Stimulated activated naive CD4-positive, alpha-beta T cell (primary cell): Measurements from ENCODE around the gene CFAP46.
"Not testable (repeated sequence)": the region's sequence is repeated elsewhere in the genome, so short reads cannot be mapped to it uniquely, and the experiment has no call there.

Source experiments
- DNase-seq, 6 experiments: peaks; one replicate each; lab custom pipeline; 2025; lab: John Stamatoyannopoulos, UW

CFAP46 gene

DNA sequence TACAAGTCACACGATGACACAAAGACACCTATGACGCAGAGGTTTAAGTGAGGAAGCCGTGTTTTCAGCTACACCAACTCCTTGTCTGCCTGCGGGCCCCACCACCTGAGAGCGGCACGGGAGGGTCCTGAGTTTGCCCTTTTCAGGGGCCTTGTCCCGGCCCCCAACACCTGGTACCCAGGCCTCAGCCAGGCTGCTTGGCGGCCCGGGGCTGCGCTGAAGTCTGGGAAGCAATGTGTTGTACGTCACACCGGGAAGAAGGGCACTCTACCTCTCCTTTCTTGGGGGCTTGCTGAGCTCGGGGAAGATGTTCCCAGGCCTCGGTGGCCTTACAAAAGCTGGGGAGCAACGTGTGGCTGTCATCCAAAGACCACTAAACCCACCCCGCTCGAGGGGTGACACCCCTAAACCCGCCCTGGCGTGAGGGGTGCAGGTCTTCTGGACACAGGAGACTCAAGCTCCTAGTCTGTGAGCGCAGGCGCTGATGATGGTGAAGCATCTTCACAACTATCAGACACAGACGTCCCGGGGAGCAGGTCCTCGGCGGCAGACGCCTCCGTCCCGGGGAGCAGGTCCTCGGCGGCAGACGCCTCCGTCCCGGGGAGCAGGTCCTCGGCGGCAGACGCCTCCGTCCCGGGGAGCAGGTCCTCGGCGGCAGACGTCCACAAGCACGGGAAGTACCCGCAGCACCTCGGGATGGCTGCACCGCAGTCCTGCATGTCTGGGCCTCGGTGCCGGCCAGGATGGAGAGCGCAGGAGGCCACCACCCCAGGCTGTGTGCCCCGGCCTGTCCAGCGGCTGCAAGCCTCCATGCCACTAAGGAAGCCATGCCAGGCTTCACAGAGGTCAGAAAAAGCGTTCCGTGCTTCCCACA is 15.4 kb downstream of the CFAP46 start:
- DNase-seq, result no peak

DNA sequence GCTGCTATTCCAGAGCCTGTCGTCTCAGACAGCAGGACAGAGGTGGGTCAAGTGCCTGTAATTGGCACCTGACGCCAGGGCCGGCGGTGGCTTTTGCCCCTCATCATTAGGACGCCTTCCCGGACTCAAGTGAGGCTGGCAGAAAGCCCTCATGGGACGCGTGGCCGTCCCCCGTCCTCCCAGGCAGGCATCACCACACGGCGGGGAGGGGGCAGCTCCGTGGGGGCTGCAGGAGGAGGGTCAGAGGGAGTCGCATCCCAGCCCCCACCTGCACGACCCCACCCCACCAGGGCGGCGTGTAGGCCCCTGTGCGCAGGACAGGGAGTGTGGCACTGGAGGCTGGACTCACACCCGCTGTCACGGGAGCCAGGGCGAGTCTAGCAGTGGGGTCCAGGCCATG is 16.3 kb downstream of the CFAP46 start:
- DNase-seq, result no peak

- no peak for DNase-seq
These were observed 16.8 kb downstream of the CFAP46 start for GRCh38 chr10:132925614-132926013.

DNA sequence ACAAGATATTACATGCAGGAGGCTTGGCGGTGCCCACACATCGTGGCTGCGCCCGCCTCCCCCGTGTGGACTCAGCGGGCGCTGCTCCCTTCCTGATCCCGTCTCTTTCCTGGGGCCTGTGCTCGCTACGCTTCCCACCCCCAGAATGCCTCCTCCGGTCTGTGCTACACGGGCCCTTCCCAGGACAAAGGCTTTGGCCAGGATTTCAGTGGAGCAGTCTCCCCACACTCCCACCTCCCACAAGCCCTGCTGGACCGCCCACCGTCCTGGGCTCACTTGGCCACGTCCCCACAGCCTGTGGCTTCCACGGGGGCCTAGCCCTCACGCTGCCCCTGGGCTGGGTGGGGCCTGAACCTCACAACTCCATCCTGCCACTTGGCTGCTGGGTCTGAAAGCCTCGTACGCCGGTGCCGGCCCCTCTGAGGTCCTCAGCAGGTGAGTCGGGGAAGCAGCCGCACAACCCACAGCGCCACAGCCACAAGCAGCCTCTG is 17.3 kb downstream of the CFAP46 start:
- DNase-seq, result no peak

DNA sequence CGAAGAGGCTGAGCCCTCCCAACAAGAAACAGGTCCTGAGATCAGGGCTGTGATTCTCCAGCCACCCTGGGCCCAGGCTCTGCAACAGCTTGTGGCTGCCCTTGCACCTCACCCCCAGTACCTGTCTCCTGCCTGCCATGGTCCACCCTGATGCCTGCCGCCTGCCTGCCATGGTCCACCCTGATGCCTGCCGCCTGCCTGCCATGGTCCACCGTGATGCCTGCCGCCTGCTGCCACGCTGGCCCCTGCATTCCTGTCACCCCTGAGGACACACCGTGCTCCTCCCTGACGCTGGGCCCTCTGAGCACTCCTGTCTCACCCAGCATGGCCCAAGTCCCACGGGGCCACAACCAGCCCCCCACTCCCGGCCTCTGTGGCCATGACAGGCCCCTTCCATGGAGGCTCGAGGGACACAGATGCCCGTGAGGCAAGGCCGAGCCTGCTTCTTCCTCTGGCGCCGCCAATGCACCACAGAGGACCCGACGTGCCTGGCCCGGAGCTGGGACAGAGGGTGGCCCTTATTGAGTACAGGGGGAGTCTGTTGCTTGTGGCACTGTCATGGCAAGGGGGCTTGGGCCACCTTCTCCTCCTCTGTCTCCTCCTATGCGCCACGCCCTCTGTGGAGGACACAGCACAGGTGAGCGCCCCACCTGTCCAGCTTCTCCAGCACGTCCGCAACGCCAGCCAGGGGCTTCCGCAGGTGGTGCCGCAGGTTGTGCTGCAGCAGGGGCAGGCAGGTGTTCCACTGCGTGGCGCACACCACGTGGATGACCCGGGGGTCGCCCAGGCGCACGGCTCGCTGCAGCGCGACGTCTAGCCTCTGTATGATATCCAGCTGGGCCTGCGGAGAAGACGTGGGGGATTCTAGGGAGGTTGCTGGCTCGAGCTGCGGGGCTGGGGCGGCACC is 18.1 kb downstream of the CFAP46 start:
- no peak for DNase-seq

- DNase-seq, result not testable (repeated sequence)
These were observed 19.0 kb downstream of the CFAP46 start for GRCh38 chr10:132923384-132923783.

DNA sequence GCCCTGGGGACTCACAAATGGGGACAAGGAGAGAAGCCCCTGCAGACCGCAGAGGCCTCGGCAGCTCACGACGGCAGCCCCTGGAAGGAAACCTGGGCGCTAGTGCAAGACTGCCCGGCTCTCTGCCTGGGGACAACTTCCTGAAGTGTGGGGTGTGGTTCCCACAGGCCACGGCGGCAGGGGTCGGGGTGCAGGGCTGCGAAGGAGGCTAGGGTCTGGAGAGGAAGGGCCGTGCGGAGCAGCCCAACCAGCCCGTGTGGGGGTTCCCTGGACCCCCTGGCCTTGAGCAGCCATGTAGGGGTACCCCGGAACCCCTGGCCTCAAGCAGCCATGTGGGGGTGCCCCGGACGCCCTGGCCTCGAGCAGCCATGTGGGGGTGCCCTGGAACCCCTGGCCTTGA is 19.5 kb downstream of the CFAP46 start:
- no peak for DNase-seq

DNA sequence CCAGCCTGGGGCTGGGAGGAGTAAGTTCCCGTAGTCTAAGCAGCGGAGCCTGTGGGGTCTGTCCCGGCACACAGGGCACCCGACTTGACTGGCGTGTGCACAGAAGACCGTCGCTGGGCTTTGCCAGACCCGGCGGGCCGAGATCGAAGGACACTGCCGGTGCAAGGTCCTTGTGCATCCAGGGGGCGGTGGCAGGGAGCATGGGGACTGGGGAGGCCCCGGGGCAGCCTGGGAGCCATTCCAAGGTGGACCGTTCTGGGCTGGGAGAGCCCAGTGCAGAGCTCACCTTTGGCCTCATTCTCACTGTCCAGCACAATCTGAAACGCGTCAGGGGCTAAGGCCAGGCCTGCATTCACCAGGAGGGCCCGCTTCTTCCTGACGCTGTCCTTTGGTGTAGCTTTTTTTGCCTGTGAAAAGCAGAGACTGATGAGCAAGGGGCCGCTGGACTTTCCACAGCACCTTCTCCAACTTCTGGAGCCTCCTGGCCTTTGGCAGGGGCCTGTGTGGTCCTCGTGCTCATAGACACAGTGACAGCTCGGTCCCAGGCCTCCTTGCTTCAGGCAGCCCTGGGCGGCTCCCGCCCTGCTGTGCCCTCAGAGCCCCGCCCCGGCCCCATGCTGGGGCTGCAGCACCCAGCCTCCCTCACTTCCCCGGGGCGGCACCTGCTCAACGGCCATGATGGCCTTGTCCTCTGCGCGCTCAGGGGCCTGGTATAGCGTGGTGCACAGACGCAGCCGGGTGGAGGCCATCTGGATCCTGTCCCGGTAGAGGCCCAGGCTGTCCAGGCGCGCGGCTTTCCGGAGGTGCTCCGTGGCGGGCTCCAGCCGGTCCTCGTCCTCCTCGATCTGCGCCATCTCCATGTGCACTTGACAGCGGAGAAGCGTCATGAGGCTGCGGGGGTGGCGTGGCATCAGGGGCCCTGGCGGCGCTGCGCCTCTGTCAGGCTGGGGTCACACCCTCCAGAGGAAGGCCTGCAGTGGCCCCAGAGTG is 20.3 kb downstream of the CFAP46 start:
- no peak for DNase-seq

DNA sequence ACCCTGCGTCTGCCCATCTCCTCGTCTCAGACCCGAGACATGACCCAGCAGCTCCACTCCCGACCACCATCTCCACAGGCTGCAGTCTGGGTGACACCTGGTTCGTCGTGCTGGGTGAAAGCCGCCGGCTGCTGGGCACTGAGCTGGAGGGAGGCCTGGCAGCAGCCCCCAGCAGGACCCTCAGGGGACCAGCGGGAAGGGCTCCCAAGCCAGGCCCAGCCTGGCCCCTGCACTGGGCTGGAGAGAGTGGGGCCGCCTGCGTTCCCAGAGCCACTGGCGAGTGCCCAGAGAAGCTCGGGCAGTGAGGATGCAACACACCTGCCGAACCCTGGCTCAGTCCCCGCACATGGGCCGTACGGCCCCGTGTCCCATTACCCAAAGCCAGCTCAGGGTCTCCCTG is 21.3 kb downstream of the CFAP46 start:
- DNase-seq, result no peak

DNA sequence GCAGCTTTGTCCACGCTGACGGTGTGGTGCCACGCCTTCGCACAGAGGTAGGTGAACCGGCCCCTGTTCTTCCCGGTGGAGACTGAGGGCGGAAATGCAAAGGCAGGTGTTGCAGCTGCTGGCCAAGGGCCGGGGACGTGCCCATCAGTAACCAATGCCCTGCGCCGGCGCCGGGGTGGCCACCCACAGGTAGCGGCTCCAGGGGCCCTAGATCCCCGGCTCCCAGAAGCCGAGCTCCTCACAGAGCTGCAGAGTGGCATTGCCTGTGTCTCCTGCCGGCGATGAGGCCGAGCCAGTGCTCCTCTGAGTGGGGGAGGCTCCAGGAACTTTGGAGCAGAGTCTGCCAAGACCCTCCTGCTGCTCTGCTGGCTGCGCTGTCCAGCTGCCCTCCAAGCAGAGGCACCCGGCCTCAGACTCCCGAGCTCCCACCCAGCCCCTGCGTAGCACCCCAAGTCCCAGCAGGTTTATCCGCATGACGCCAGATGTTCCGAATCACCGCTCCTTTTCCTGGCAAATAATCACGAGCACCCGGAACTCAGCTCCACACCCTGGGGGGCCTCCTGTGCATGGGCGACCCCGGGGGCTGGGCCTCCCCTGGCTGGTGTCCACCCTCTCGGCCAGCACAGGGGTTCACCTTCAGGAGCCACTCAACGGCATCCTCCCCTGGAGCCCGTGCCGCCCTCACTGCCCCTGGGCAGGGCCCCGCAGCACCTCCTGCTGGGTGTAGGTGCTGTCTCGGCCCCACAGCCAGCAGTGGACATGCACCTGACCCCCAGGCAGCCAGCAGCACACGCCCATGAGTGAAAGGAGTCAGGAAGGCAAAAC is 22.1 kb downstream of the CFAP46 start:
- DNase-seq, result no peak

GRCh38 chr10:132919374-132920100 is 22.8 kb downstream of the CFAP46 start:
- no peak for DNase-seq

GRCh38 chr10:132918617-132919373 is 23.6 kb downstream of the CFAP46 start:
- no peak for DNase-seq

GRCh38 chr10:132918264-132918616 is 24.1 kb downstream of the CFAP46 start:
- DNase-seq, result no peak

DNA sequence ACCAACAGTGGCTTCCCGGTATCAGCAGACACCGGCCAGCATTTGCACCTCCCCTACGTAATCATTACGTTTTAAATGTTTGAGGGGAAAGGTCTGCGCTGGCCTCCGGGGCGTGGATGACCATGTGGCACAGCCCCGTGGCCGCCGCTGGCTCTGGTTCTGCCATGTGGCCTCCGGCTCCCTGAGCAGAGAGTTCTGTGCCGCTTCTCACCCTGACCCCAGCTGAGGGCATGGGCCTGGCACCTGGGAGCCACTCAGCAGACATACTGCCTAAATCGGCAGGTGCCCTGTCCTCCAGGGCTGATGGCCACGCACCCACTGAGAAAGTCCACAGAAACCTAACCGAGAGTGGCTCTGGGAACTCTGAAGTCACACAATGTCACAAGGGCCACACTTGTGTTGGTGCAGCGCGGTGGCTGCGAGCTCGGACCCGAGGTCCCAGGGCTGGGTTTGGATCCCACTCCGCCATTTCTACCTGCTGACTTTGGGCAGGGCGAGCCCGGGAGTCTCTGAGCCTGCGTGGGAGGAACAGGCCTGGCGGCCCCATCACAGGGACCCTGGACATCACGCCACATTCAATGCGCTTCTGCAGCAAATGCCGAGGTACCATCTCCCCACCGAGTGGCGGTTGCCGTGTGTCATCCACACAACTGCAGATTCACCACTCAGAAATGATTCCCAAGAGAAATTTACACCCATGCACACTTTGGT is 25.3 kb downstream of the CFAP46 start:
- DNase-seq, result no peak

DNA sequence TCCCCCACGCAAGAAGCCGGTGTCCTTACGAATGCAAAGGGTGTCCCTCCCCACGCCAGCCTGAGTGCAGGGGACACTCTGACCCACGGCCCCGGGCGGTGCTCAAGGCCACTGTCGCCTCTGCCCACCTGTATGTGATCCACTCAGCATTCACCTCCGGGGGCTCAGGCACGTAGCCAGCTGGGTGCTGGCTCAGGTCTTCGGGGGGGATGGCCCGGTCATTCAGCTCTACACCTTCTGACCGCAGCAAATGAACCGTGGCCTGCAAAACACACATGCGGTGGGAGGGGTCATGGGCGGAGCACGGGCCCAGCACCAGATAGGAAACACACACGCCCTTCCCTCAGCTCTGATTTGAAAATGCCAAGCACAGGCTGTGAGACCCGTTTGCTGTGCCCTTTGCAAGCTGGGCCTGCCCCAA is 25.9 kb downstream of the CFAP46 start:
- no peak for DNase-seq

GRCh38 chr10:132915411-132915810 is 27.0 kb downstream of the CFAP46 start:
- DNase-seq, result no peak

- DNase-seq, result no peak
These were observed 27.6 kb downstream of the CFAP46 start for GRCh38 chr10:132914732-132915131.

DNA sequence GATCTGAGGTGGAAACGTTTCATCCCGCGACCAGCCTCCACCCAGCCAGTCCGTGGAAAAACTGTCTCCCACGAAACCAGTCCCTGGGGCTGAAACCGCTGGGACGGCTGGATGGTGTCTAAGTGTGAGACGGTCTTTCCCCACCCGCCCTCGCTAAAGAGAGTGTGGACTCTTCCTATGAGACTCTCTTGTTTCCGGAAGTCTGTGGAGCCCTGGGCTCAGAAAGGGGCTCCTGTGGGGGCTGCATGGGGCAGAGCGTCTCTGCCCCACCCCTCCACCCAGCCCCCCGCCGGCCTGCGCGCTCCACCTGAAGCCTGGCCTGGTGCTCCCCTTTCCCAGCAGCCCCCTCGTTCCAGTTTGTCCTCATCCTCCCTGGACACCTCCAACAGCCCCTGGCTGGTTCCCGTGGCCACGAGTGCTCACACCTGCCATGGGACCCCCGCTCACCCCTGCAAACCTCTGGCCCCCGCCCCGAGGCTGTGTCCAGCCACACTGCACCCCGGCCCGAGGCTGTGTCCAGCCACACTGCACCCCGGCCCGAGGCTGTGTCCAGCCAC is 28.7 kb downstream of the CFAP46 start:
- no peak for DNase-seq
